OCI-LY7 (cell line): Measurements from ENCODE around the gene TSC22D2. TPM values are rescaled to one million over a fixed set of nuclear protein-coding genes. Genes with fewer than 3 reads are reported as not detected.

Experiments used
- BruUV-seq: library from RNA; stranded (reverse); fragments of 400-500 nt; replicated peaks from 2 replicates; lab custom pipeline; 2021; lab: Mats Ljungman, UMichigan
- CTCF ChIA-PET: fragments of 300-600 bp; sonication (Branson Sonifier 250); formaldehyde crosslinking; loops from one replicate; lab custom pipeline; 2022; ENCODE audit warnings: antibody characterized with exemption; ENCODE audit not compliant: unreplicated experiment; lab: Charles Lee
- POLR2A ChIA-PET: fragments of 300-600 bp; sonication (Branson Sonifier 250); formaldehyde crosslinking; loops from one replicate; lab custom pipeline; 2022; ENCODE audit warnings: antibody characterized with exemption; lab: Charles Lee
- DNase-seq: peaks from one replicate; pipeline ENCODE4 v3.0.0-alpha.2; 2015; ENCODE audit warnings: low spot score
- H2AFZ ChIP-seq: fragments of 200-600 bp; sonication (generic), shearing (Covaris generic); 2 replicates; pipeline ENCODE4 v1.6.1; 2014; ENCODE audit warnings: mild to moderate bottlenecking, antibody characterized with exemption, low read length, moderate library complexity
- H3K27ac ChIP-seq: fragments of 200-600 bp; sonication (generic); 2 replicates; pipeline ENCODE4 v1.5.1; 2014; ENCODE audit warnings: mixed run types, low read depth, mild to moderate bottlenecking, moderate library complexity, low read length, inconsistent platforms; ENCODE audit not compliant: poor library complexity, severe bottlenecking
- H3K36me3 ChIP-seq: fragments of 200-600 bp; sonication (generic); 2 replicates; pipeline ENCODE4 v1.6.1; 2014; ENCODE audit warnings: mild to moderate bottlenecking, antibody characterized with exemption, low read length, moderate library complexity, mixed read lengths; ENCODE audit not compliant: insufficient read depth
- H3K4me1 ChIP-seq: fragments of 200-600 bp; sonication (generic); 2 replicates; pipeline ENCODE4 v1.5.1; 2014; ENCODE audit warnings: mild to moderate bottlenecking, low read length; ENCODE audit not compliant: insufficient read depth, poor library complexity, severe bottlenecking
- H3K4me2 ChIP-seq: fragments of 200-600 bp; sonication (generic); 2 replicates; pipeline ENCODE4 v1.6.1; 2014; ENCODE audit warnings: mild to moderate bottlenecking, low read length
- H3K4me3 ChIP-seq: fragments of 200-600 bp; sonication (generic); 2 replicates; pipeline ENCODE4 v1.5.1; 2014; ENCODE audit warnings: mild to moderate bottlenecking, low read depth, low read length; ENCODE audit not compliant: poor library complexity, severe bottlenecking
- H3K79me2 ChIP-seq: fragments of 200-600 bp; sonication (generic); 2 replicates; pipeline ENCODE4 v1.6.1; 2016; ENCODE audit warnings: low read depth, mild to moderate bottlenecking, low read length, moderate library complexity, mixed read lengths; ENCODE audit not compliant: insufficient read depth
- H3K9me2 ChIP-seq: fragments of 200-600 bp; sonication (generic); 2 replicates; pipeline ENCODE4 v1.6.1; 2016; ENCODE audit warnings: mild to moderate bottlenecking, low read length, mixed read lengths; ENCODE audit not compliant: insufficient read depth
- H3K9me3 ChIP-seq: fragments of 200-600 bp; sonication (generic); 2 replicates; pipeline ENCODE4 v1.6.1; 2014; ENCODE audit warnings: mild to moderate bottlenecking, mixed run types, low read length, mixed read lengths
- H4K20me1 ChIP-seq: fragments of 200-600 bp; sonication (generic); 2 replicates; pipeline ENCODE4 v1.6.1; 2014; ENCODE audit warnings: mild to moderate bottlenecking, antibody characterized with exemption, low read length, moderate library complexity, mixed read lengths; ENCODE audit not compliant: insufficient read depth
- EZH2phosphoT487 ChIP-seq: fragments of 200-600 bp; sonication (generic); IDR thresholded peaks from 2 replicates; pipeline ENCODE4 v1.6.1; 2018; ENCODE audit warnings: low read depth, borderline replicate concordance, mild to moderate bottlenecking, mixed run types, antibody characterized with exemption, low read length, moderate library complexity, mixed read lengths
- intact Hi-C: fragments of 100-400 bp; cut with micrococcal nuclease; formaldehyde crosslinking; loops from one replicate; pipeline ENCODE4 v1.10.0; 2022; ENCODE audit not compliant: unreplicated experiment
- total RNA-seq, 2 experiments: library from RNA; depleted of rRNA in 1 of 2; stranded (reverse); fragments of >200 nt in 1 of 2; shearing (Covaris generic) in 1 of 2; gene quantifications; 2 replicates each; pipeline ENCODE4 v1.2.3, GENCODE V29; 2014 to 2022
- TF ChIP-seq, protein P1 (sequence below): fragments of 200-600 bp; sonication (generic); conservative IDR thresholded peaks from 2 replicates; pipeline ENCODE4 v1.5.1; 2014; ENCODE audit warnings: mild to moderate bottlenecking, antibody characterized with exemption, low read length, moderate library complexity, mixed read lengths

TSC22D2 gene
- total RNA-seq, 2 experiments from 2014 or later, result 5.9 to 24.2 TPM

- Histone ChIP-seq H3K36me3 (peaks cover 56% of the 10 kb centered on the region), H3K4me3 (peak overlapping the region; percentile 78), H3K79me2 (peaks cover 77% of the 10 kb centered on the region), H3K9me3 (no peaks in the 10 kb centered on the region), H3K4me1 (peaks cover 27% of the 10 kb centered on the region), H2AFZ (no peak overlapping the region), H4K20me1 (peaks cover 59% of the 10 kb centered on the region), H3K9me2 (0 out of 2 replicates have a peak, but pooled peaks cover 3% of the 10 kb centered on the region), H3K4me2 (peak overlapping the region; percentile 89), H3K27ac (no peak overlapping the region)
- intact Hi-C loops, result loop anchor here (10.0 kb wide), 1 partner anchor 437 kb away; the partner anchor contains the start of gene PFN2
- peak; percentile 2 for DNase-seq
- ChIA-PET CTCF (no interaction called here), POLR2A (interaction anchor here (1.3 to 2.8 kb wide), 4 partner anchors 9 to 134 kb away, joined by 3 to 16 read pairs (median 8); no protein-coding TSS in a partner anchor)
- BruUV-seq, result TSS peak; percentile 48
- TF ChIP-seq, protein P1, sequence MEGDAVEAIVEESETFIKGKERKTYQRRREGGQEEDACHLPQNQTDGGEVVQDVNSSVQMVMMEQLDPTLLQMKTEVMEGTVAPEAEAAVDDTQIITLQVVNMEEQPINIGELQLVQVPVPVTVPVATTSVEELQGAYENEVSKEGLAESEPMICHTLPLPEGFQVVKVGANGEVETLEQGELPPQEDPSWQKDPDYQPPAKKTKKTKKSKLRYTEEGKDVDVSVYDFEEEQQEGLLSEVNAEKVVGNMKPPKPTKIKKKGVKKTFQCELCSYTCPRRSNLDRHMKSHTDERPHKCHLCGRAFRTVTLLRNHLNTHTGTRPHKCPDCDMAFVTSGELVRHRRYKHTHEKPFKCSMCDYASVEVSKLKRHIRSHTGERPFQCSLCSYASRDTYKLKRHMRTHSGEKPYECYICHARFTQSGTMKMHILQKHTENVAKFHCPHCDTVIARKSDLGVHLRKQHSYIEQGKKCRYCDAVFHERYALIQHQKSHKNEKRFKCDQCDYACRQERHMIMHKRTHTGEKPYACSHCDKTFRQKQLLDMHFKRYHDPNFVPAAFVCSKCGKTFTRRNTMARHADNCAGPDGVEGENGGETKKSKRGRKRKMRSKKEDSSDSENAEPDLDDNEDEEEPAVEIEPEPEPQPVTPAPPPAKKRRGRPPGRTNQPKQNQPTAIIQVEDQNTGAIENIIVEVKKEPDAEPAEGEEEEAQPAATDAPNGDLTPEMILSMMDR, result no peak
- TF ChIP-seq EZH2phosphoT487, result no peak
Observed at GRCh38 chr3:150411546-150411945, 3.4 kb downstream of the TSC22D2 start.

GRCh38 chr3:150411976-150412375, 3.9 kb downstream of the TSC22D2 start:
- TF ChIP-seq, protein P1, result no peak
- TF ChIP-seq EZH2phosphoT487, result no peak
- CTCF ChIA-PET, result no interaction called here
- Histone ChIP-seq H3K4me1 (peaks cover 23% of the 10 kb centered on the region), H2AFZ (no peak overlapping the region), H3K4me3 (peak overlapping the region; percentile 78), H4K20me1 (peaks cover 63% of the 10 kb centered on the region), H3K36me3 (peaks cover 61% of the 10 kb centered on the region), H3K79me2 (peaks cover 81% of the 10 kb centered on the region), H3K4me2 (peak overlapping the region; percentile 89), H3K9me2 (no peaks in the 10 kb centered on the region), H3K27ac (no peak overlapping the region), H3K9me3 (no peaks in the 10 kb centered on the region)
- intact Hi-C loops, result loop anchor here (10.0 kb wide), 1 partner anchor 437 kb away; the partner anchor contains the start of gene PFN2
- POLR2A ChIA-PET, result interaction anchor here (1.0 to 2.8 kb wide), 7 partner anchors 9 to 134 kb away, joined by 3 to 16 read pairs (median 3); partner anchors contain the start of genes EIF2A and SERP1
- BruUV-seq, result no TSS peak
- no peak for DNase-seq
